GM18520 (cell line): Measurements from ENCODE around the gene MBOAT1.
"Not testable (repeated sequence)": the region's sequence is repeated elsewhere in the genome, so short reads cannot be mapped to it uniquely, and the experiment has no call there.

Experiments used
- ATAC-seq: cut with Tn5 transposase; IDR thresholded peaks from one replicate; pipeline ENCODE4 v1.9.1; 2021; ENCODE audit not compliant: unreplicated experiment

Gene MBOAT1

GRCh38 chr6:20142866-20143265 lies 69.4 kb downstream of the MBOAT1 start:
- ATAC-seq, result no peak

GRCh38 chr6:20141931-20142330 lies 70.3 kb downstream of the MBOAT1 start:
- no peak for ATAC-seq

GRCh38 chr6:20139127-20139963 lies 72.9 kb downstream of the MBOAT1 start:
- not testable (repeated sequence) for ATAC-seq

DNA sequence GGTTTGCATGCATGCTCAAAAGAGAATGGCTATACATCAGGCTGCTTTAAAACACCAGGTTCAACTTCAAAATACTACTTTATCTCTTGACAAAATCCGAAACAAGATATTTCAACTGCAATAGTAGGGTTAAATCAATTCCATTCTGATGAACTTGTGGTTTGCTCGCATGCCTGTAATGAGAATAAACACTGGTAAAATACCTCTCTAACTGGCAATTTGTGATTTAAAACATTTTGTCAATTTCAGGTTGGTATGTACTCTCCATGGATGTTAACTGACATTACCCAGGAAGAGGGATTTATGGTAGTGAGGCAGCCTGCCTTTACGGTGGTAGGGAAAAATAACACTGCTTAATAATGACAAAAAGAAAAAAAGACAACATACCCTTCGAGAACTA lies 74.4 kb downstream of the MBOAT1 start:
- no peak for ATAC-seq

- no peak for ATAC-seq
These were observed 75.0 kb downstream of the MBOAT1 start for GRCh38 chr6:20137240-20137639.

DNA sequence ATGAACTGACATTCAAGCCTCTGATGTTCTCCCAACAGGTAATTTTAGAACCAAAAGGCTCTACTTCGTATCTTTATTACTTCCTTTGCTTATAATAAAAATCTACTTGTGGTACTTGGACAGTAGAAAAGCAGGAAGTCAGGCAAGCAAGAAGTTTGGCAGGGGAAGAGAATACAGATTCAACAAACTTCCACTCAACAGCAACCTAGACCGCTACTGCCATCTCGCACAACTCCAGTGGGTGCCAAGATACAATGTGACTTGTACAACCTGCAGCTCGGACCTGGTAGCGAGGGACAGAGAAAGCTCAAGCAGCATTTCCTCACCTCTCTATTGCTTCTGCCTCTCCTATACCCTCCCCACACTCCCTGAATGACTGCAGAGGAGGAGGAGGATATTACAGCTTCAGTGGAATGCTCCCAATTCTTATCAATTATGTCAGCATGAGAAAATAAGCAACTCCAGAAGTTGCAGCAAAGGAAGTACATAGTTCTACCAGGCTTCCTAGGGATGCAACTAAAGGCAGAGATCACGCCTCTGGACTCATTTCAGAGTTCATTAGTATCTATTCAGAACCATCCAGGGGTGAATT lies 76.5 kb downstream of the MBOAT1 start:
- ATAC-seq, result no peak

DNA sequence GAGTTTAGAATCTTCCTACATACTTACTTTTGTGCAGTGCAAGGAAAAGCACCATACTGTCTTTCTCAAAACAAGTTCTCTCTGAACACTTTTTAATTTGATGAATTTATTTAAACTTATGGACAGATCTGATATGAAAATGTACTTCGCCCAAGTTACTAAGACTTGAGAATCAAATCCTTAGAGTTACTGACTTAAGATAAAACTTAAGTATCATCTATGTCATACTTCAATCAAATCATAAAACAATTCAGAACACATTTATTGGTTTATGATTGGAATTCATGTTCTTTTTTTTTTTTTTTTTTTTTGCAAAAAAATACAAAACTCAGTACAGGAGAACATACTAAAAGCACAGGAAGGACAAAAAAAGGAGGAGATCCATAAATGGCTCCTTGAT lies 77.7 kb downstream of the MBOAT1 start:
- ATAC-seq, result no peak

DNA sequence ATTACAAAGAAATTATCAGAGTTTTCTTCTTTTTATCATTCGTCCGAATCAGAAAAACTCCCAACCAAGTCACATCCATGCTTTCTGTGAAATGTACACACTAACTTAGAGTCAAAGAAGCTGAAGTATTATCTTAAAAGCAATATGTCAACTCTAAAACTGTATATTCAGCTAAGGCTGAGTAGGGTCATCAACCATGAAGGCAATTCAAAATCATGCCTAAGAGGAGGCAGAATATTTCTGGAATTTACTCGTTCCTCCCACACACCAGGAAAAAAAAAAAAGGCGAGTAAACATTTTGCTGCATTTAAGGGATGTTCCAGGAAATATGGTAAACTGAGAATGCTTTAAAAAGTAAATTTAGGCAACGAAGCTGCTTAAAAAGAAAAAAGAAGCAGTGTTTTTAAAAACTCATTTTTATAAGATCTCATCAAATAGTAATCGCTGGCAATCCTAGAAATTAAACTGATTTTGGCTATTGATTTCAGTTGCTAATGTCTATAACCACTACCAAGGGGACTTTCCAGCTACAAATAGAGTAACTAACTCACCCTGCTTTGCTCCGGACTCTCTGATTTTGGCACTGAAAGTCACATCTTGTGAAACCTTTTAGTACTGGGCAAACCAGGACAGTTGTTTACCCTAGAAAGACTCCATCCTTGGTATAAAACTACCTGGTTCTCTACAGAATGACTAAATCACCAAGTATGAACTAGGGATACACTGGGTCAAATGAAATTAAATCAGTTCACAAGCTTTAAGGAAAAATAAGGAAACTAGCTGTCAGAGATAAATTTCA lies 82.8 kb downstream of the MBOAT1 start:
- no peak for ATAC-seq

- no peak for ATAC-seq
These were observed 84.3 kb downstream of the MBOAT1 start for GRCh38 chr6:20128018-20128417.

DNA sequence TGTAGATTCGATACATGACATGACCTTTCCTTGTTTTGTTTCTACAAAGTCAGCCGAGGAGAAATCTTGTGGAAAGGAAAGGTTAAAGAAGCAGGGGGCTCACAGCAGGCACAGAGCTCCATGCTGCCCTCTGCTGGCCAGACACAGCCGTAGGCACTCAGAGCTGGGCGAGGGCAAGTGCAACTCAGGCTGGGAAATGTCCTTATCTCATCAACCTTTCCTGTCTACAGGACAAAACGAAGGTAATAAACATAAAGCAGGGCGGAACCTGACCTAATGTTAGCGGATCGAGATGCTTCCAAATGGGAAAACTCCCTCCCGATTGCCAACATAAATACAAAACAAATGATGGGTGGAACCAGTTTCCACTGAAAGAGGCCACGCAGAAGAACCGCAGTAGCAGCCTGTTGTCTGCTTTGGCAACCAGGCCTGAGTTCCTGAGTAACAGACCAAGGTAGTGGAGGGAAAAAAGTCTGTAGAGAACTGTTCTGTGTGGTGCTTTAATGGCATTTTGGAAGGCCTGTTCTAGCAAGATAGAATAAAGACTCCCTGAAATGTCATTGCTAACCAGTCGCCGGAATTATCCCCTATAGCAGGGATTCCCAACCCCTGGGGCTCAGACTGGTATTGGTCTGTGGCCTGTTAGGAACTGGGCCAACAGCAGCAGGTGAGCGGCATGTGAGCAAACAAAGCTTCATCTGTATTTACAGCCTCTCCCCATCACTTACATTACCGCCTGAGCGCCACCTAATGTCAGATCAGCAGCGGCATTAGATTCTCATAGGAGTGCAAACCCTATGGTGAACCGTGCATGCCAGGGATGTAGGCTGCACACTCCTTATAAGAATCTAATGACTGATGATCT lies 85.2 kb downstream of the MBOAT1 start:
- no peak for ATAC-seq

GRCh38 chr6:20126102-20126752 lies 86.0 kb downstream of the MBOAT1 start:
- ATAC-seq, result no peak

DNA sequence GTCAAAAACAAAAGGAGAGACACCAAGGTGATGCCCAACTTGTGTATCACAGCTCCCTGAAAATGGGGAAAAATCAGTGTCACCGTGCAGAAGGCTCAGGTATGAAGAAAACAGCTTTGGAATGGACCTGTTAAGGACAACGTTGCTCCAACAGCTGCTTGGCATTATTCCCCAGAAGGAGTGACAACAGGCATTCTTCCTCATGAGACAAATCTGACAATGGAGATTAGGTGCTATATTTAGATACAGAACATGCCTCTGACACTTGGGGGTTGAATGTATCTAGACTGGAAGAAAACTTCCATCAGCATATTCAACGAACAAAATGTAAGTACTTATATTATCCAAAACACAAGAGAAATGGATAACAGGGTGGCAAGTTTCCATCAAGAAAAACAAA lies 87.7 kb downstream of the MBOAT1 start:
- ATAC-seq, result no peak

GRCh38 chr6:20119485-20119884 lies 92.8 kb downstream of the MBOAT1 start:
- ATAC-seq, result no peak

DNA sequence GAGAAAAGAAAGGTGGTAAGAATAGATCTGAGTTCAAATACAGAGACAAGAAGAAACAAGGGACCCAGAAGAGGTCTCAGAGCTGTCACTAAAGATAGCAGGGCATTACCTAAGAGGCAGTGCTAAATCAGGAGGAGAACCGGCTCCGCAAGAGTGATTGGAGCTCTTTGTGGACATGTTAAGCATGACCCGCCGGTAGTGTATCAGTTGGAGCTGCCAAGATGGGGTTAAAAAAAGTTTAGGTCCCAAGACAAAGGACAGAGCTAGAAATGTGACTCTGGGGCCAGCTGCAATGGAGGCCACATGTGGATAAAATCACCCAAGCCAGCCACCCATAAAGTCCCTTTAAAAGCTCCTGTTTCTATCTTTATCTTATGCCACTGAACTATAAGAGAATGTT lies 93.4 kb downstream of the MBOAT1 start:
- no peak for ATAC-seq

DNA sequence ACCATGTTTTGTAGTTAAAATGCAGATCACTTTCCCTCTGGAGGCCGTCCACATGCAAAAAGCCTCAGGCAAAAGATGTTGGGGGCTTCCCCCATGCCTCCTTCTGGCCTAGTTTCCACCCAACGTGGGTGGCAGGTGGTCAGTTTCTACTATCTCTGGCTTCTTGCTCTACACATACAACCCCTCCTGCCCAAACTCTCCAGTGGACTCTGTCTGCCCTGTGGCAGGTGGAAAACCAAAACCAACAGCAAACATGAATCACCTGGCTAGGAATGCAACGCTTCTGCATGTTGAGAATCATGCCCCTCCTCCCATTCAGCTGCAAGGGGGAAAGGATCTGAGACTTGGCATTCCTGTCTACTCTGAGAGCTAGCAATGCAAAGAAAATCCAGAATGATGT lies 94.8 kb downstream of the MBOAT1 start:
- peak; percentile 79 for ATAC-seq

DNA sequence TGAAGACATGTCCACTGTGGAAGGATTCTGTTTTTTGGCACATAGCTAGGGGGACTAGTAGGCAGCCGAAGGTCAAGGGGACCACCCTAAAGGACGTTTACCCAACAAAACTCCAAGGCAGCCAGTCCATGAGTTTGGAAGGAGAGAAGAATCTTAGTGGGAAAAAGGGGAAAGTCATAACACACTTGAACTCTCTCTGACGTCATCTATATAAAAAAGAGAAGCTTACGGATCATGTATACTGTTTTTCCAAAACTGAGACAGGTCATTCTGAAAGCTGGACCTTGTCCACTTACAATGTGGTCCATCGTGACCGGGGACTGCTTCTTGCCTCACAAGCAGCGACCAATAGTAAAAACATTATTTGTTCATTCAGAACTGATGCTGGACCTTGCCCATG lies 95.5 kb downstream of the MBOAT1 start:
- no peak for ATAC-seq

DNA sequence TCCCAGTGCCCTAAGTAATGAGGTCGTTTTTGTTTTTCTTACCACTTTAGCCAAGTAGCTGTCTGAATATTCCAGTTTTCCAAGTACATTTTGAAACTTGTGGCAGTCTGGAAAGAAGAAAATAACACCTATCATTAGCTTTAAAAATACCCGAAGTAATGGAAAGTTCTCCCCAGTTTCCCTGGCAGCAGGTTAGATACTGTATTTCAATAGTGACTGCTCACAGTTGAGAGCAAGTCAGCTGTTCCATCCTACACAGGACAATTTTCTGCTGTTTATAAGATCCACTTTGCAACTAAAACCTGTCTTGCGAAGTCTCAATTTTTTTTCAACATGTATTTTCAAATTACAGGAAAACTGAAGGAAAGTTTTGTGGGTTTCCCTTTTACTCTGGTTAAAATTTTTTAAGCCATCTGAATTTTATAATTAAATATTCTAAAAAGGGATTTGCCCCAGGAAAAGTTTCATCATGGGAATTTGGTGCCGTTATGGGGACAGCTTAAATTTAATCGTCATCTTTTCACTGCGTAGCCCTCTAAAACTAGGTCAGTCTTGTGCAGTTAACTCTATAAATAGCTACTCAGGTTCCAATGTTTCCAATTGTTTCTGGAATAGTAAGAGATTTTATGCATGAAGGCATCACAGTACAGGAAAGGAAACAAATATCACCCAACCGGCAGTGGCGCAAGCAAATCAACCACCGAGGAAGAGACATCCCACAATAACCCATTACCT lies 96.9 kb downstream of the MBOAT1 start:
- ATAC-seq, result no peak

GRCh38 chr6:20113649-20114224 lies 98.5 kb downstream of the MBOAT1 start:
- ATAC-seq, result no peak

GRCh38 chr6:20112841-20113240 lies 99.4 kb downstream of the MBOAT1 start:
- no peak for ATAC-seq
